ENCODE data around the gene EPS8L1. TPM values are rescaled to one million over a fixed set of nuclear protein-coding genes. Genes with fewer than 3 reads are reported as not detected.

The EPS8L1 gene
- total RNA-seq, 1 experiment from 2014 or later: 75.8 TPM

DNA sequence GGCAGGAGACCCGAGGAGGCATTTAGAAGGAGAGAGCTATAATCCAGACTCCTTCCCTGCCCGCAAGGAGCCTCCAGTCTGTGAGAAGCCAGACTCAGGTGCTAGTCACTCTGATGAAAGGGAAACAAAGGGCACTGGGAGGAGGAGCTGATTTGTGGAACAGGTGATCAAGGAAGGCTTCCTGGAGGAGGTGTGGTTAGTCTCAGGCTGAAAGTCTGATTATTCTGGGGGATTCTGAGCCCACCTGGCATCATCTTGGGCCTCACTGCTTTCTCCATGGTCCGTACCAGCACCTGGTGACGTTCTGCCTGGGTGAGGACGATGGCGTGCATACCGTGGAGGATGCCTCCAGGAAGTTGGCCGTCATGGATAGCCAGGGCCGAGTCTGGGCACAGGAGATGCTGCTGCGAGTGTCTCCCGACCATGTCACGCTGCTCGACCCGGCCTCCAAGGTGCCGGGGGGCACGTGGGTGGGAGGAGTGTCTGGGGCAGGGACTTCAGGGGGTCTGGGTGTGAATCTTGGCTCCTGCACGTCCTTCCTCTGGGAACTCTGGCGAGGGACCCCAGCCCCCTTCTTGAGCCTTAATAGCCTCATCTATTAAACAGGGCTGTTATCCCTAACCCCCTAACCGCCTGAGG is 3.9 kb downstream of the EPS8L1 start:
- Histone ChIP-seq H4K20me1 (ENCODE audit: low read length) (no peaks in the 10 kb centered on the region), H2AFZ (ENCODE audit: low read length) (no peak overlapping the region), H3K36me3 (ENCODE audit: low read depth, low read length) (peaks cover 6% of the 10 kb centered on the region), H3K79me2 (ENCODE audit: low read length) (peaks cover 11% of the 10 kb centered on the region; the same call in 1 of the 2 replicates), H3K4me1 (ENCODE audit: insufficient read depth, low read length) (peaks cover 17% of the 10 kb centered on the region), H3K9me2 (replicated peaks; ENCODE audit: low read length) (no peaks in the 10 kb centered on the region), H3K9ac (ENCODE audit: low read length) (no peak overlapping the region), H3K27ac (ENCODE audit: low read length) (no peak overlapping the region), H3F3A (ENCODE audit: low read length, unreplicated experiment) (no peaks in the 10 kb centered on the region), H3K4me2 (ENCODE audit: low read length) (no peak overlapping the region), H3K4me3 (ENCODE audit: low read length) (no peak overlapping the region), H3K27me3 (ENCODE audit: low read length) (no peaks in the 10 kb centered on the region), H3K9me3 (ENCODE audit: low read length) (no peaks in the 10 kb centered on the region)
- BruUV-seq (replicated peaks): no TSS peak
- DNase-seq (no peak), ATAC-seq (no peak)
- intact Hi-C loops (cut with micrococcal nuclease): loop anchor here (10.0 kb wide), 1 partner anchor 85 kb away; the partner anchor contains the start of gene DNAAF3
- ChIA-PET CTCF (no interaction called here), POLR2A (ENCODE audit: unreplicated experiment) (no interaction called here)
- TF ChIP-seq, protein P1, sequence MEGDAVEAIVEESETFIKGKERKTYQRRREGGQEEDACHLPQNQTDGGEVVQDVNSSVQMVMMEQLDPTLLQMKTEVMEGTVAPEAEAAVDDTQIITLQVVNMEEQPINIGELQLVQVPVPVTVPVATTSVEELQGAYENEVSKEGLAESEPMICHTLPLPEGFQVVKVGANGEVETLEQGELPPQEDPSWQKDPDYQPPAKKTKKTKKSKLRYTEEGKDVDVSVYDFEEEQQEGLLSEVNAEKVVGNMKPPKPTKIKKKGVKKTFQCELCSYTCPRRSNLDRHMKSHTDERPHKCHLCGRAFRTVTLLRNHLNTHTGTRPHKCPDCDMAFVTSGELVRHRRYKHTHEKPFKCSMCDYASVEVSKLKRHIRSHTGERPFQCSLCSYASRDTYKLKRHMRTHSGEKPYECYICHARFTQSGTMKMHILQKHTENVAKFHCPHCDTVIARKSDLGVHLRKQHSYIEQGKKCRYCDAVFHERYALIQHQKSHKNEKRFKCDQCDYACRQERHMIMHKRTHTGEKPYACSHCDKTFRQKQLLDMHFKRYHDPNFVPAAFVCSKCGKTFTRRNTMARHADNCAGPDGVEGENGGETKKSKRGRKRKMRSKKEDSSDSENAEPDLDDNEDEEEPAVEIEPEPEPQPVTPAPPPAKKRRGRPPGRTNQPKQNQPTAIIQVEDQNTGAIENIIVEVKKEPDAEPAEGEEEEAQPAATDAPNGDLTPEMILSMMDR (conservative IDR thresholded peaks at IDR 0.05; ENCODE audit: low read depth, low read length): no peak
- TF ChIP-seq EZH2 (IDR thresholded peaks at IDR 0.05; ENCODE audit: low read length, unreplicated experiment) (no peak), EZH2phosphoT487 (IDR thresholded peaks at IDR 0.05; ENCODE audit: borderline replicate concordance, low read length) (no peak)

DNA sequence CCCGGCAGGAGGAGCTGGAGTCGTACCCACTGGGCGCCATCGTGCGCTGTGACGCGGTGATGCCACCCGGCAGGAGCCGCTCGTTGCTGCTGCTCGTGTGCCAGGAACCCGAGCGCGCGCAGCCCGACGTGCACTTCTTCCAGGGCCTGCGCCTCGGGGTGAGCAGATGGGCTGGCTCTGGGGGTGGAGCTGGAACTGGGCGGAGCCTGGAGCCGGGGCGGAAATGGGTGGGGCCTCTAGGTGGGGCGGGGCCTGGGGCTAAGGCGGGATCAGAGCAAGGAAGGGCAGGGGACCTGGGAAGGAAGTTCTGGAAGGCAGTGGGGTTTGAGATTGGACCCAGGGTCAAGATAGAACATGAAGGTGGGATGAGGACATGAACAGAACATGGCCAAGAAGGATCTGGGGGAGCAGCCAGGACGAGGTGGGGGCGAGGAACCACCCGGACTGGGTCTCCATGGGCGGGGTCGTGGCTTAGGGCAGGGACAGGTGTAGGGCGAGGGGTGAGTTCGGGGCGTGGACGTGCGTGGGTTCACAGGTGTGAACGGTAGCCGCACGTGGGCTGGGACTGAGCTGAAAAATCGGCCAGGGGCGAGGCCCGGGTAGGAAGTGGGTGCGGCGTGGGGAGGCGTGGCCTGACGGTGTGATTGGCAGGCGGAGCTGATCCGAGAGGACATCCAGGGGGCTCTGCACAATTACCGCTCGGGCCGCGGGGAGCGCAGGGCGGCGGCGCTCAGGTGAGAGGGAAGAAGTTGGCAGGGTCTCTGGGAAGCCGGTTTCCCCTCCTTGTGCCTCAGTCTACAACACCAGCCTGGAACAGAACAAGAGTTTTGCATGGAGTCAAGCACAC is 4.7 kb downstream of the EPS8L1 start:
- BruUV-seq (replicated peaks): no TSS peak
- no peak for DNase-seq
- peaks cover 12% of the 10 kb centered on the region for H3K4me1 ChIP-seq (ENCODE audit: insufficient read depth, low read length)

More for the DNA sequence above, 4.7 kb downstream of the EPS8L1 start:
- no peaks in the 10 kb centered on the region for H3F3A ChIP-seq (ENCODE audit: low read length, unreplicated experiment)
- no peaks in the 10 kb centered on the region for H4K20me1 ChIP-seq (ENCODE audit: low read length)
- no peaks in the 10 kb centered on the region for H3K27me3 ChIP-seq (ENCODE audit: low read length)
- intact Hi-C loops (cut with micrococcal nuclease): no loop called here
- peaks cover 6% of the 10 kb centered on the region for H3K36me3 ChIP-seq (ENCODE audit: low read depth, low read length)
- ChIA-PET CTCF (interaction anchor here (0.5 kb wide), 1 partner anchor 424 kb away, joined by 4 read pairs; no protein-coding TSS in a partner anchor), POLR2A (ENCODE audit: unreplicated experiment) (no interaction called here)
- peaks cover 11% of the 10 kb centered on the region; the same call in 1 of the 2 replicates for H3K79me2 ChIP-seq (ENCODE audit: low read length)
- H3K4me2 ChIP-seq (ENCODE audit: low read length): no peak overlapping the region
- H3K9me2 ChIP-seq (replicated peaks; ENCODE audit: low read length): no peaks in the 10 kb centered on the region
- no peak overlapping the region for H2AFZ ChIP-seq (ENCODE audit: low read length)
- no peak overlapping the region for H3K4me3 ChIP-seq (ENCODE audit: low read length)
- ATAC-seq: peak; percentile 21; the same call in 1 of the 2 replicates
- H3K9ac ChIP-seq (ENCODE audit: low read length): no peak overlapping the region
- H3K27ac ChIP-seq (ENCODE audit: low read length): no peak overlapping the region
- TF ChIP-seq EZH2 (IDR thresholded peaks at IDR 0.05; ENCODE audit: low read length, unreplicated experiment) (no peak), EZH2phosphoT487 (IDR thresholded peaks at IDR 0.05; ENCODE audit: borderline replicate concordance, low read length) (no peak)
- TF ChIP-seq, protein P1 (conservative IDR thresholded peaks at IDR 0.05; ENCODE audit: low read depth, low read length): no peak
- no peaks in the 10 kb centered on the region for H3K9me3 ChIP-seq (ENCODE audit: low read length)
